KMS-11 (cell line): ENCODE results near the gene ZNF581.

ENCODE experiments used
- H2AFZ ChIP-seq: fragments of 200-600 bp; sonication (generic); 2 replicates; pipeline ENCODE4 v1.6.1; 2016; ENCODE audit warnings: antibody characterized with exemption, mixed run types, low read depth
- H3K27ac ChIP-seq: fragments of 200-600 bp; sonication (generic); 2 replicates; pipeline ENCODE4 v1.6.1; 2016; ENCODE audit warnings: mild to moderate bottlenecking, mixed run types
- H3K27me3 ChIP-seq: fragments of 200-600 bp; sonication (generic); 2 replicates; pipeline ENCODE4 v1.6.1; 2017; ENCODE audit warnings: mild to moderate bottlenecking, low read depth, mixed run types, moderate library complexity; ENCODE audit not compliant: insufficient read depth
- H3K36me3 ChIP-seq: fragments of 200-600 bp; sonication (generic); 2 replicates; pipeline ENCODE4 v1.6.1; 2017; ENCODE audit warnings: mild to moderate bottlenecking, mixed run types; ENCODE audit not compliant: insufficient read depth
- H3K4me1 ChIP-seq: fragments of 200-600 bp; sonication (generic); 2 replicates; pipeline ENCODE4 v1.6.1; 2016; ENCODE audit warnings: mild to moderate bottlenecking, low read depth, mixed run types; ENCODE audit not compliant: poor library complexity, severe bottlenecking
- H3K4me2 ChIP-seq: fragments of 200-600 bp; sonication (generic); 2 replicates; pipeline ENCODE4 v1.7.0; 2016; ENCODE audit warnings: mild to moderate bottlenecking, mixed run types
- H3K4me3 ChIP-seq: fragments of 200-600 bp; sonication (generic); IDR thresholded peaks from 2 replicates; pipeline ENCODE4 v1.6.1; 2017; ENCODE audit warnings: low read depth, low read length, mixed read lengths; ENCODE audit not compliant: insufficient read depth
- H3K79me2 ChIP-seq: fragments of 200-600 bp; sonication (generic); 2 replicates; pipeline ENCODE4 v1.6.1; 2016; ENCODE audit warnings: low read depth, mixed run types; ENCODE audit not compliant: insufficient read depth
- H3K9ac ChIP-seq: fragments of 200-600 bp; sonication (generic); 2 replicates; pipeline ENCODE4 v1.6.1; 2016; ENCODE audit warnings: mild to moderate bottlenecking, mixed run types
- H4K20me1 ChIP-seq: fragments of 200-600 bp; sonication (generic); 2 replicates; pipeline ENCODE4 v1.6.1; 2016; ENCODE audit warnings: mild to moderate bottlenecking, mixed run types; ENCODE audit not compliant: insufficient read depth
- TF ChIP-seq, protein P1 (sequence below): fragments of 200-600 bp; sonication (generic); conservative IDR thresholded peaks from 2 replicates; pipeline ENCODE4 v1.6.1; 2017; ENCODE audit warnings: low read depth, mild to moderate bottlenecking, antibody characterized with exemption, low read length, moderate library complexity, mixed read lengths

The ZNF581 gene

GRCh38 chr19:55598034-55598433 lies 45.4 kb upstream of the ZNF581 start:
- H2AFZ ChIP-seq: no peak overlapping the region
- H3K27me3 ChIP-seq: no peaks in the 10 kb centered on the region
- TF ChIP-seq, protein P1, sequence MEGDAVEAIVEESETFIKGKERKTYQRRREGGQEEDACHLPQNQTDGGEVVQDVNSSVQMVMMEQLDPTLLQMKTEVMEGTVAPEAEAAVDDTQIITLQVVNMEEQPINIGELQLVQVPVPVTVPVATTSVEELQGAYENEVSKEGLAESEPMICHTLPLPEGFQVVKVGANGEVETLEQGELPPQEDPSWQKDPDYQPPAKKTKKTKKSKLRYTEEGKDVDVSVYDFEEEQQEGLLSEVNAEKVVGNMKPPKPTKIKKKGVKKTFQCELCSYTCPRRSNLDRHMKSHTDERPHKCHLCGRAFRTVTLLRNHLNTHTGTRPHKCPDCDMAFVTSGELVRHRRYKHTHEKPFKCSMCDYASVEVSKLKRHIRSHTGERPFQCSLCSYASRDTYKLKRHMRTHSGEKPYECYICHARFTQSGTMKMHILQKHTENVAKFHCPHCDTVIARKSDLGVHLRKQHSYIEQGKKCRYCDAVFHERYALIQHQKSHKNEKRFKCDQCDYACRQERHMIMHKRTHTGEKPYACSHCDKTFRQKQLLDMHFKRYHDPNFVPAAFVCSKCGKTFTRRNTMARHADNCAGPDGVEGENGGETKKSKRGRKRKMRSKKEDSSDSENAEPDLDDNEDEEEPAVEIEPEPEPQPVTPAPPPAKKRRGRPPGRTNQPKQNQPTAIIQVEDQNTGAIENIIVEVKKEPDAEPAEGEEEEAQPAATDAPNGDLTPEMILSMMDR: no peak
- no peak overlapping the region; the same call in 1 of the 2 replicates for H3K4me2 ChIP-seq
- no peaks in the 10 kb centered on the region for H3K79me2 ChIP-seq
- H3K9ac ChIP-seq: no peak overlapping the region
- H3K36me3 ChIP-seq: no peaks in the 10 kb centered on the region
- no peaks in the 10 kb centered on the region for H4K20me1 ChIP-seq
- no peaks in the 10 kb centered on the region for H3K4me1 ChIP-seq
- H3K4me3 ChIP-seq: no peak overlapping the region
- no peak overlapping the region for H3K27ac ChIP-seq

- H3K79me2 ChIP-seq: no peaks in the 10 kb centered on the region
- H3K27me3 ChIP-seq: no peaks in the 10 kb centered on the region
- peaks cover 1% of the 10 kb centered on the region for H3K4me1 ChIP-seq
- no peaks in the 10 kb centered on the region for H3K36me3 ChIP-seq
- H2AFZ ChIP-seq: peak overlapping the region; percentile 97; the same call in 1 of the 2 replicates
- no peak overlapping the region for H3K4me3 ChIP-seq
- no peaks in the 10 kb centered on the region for H4K20me1 ChIP-seq
- H3K9ac ChIP-seq: peak overlapping the region; percentile 92
- TF ChIP-seq, protein P1: no peak
- peak overlapping the region; percentile 84 for H3K27ac ChIP-seq
- peak overlapping the region; percentile 27; the same call in 1 of the 2 replicates for H3K4me2 ChIP-seq
These were observed 44.6 kb upstream of the ZNF581 start for GRCh38 chr19:55598719-55599467.

- Histone ChIP-seq H3K27me3 (no peaks in the 10 kb centered on the region), H3K4me3 (no peak within 1 kb of the TSS), H4K20me1 (no peaks in the 10 kb centered on the region), H3K9ac (peak within 1 kb of the TSS; percentile 92), H3K36me3 (no peaks in the 10 kb centered on the region), H3K79me2 (no peaks in the 10 kb centered on the region), H3K4me2 (peak within 1 kb of the TSS; percentile 54), H3K27ac (peak within 1 kb of the TSS; percentile 84), H3K4me1 (peaks cover 6% of the 10 kb centered on the region), H2AFZ (peak within 1 kb of the TSS; percentile 97)
- TF ChIP-seq, protein P1: no peak
These were observed 44.0 kb upstream of the ZNF581 start, which contains the start of gene FIZ1 for GRCh38 chr19:55599468-55599841. TSS of gene FIZ1 (minus strand) at chr19:55599517. CDS start at chr19:55597865, 1,652 bp downstream.

GRCh38 chr19:55599842-55600661 lies 43.4 kb upstream of the ZNF581 start, which contains the start of gene ZNF524:
TSS of gene ZNF524 (plus strand) at chr19:55600288. CDS start at chr19:55602113, 1,825 bp downstream.
- Histone ChIP-seq H3K36me3 (no peaks in the 10 kb centered on the region), H3K79me2 (no peaks in the 10 kb centered on the region), H2AFZ (peak within 1 kb of the TSS; percentile 97), H3K27ac (peak within 1 kb of the TSS; percentile 84), H3K9ac (peak within 1 kb of the TSS; percentile 92), H3K4me2 (peak within 1 kb of the TSS; percentile 95), H3K27me3 (no peaks in the 10 kb centered on the region), H3K4me1 (peaks cover 6% of the 10 kb centered on the region), H4K20me1 (no peaks in the 10 kb centered on the region), H3K4me3 (no peak within 1 kb of the TSS)
- TF ChIP-seq, protein P1: no peak
